Brain microvascular endothelial cell (primary cell): Measurements from ENCODE around the gene SAFB.
A peak's percentile ranks its signal among the peaks of the same experiment; 100 is the strongest.

Experiments used
- DNase-seq: peaks from one replicate; pipeline ENCODE4 v3.0.0-alpha.2; 2020
- H3K27ac ChIP-seq: fragments of 250-450 bp; sonication (Bioruptor Pico); 2 replicates; pipeline ENCODE4 v1.5.1; 2020; ENCODE audit warnings: mild to moderate bottlenecking, moderate library complexity
- H3K27me3 ChIP-seq: fragments of 250-450 bp; sonication (Bioruptor Pico); replicated peaks from 2 replicates; pipeline ENCODE4 v1.5.1; 2020; ENCODE audit warnings: mild to moderate bottlenecking
- H3K36me3 ChIP-seq: fragments of 250-450 bp; sonication (Bioruptor Pico); replicated peaks from 2 replicates; pipeline ENCODE4 v1.5.1; 2020; ENCODE audit warnings: mild to moderate bottlenecking
- H3K4me3 ChIP-seq: 2 replicates; pipeline ENCODE4 v1.5.1; 2011; ENCODE audit warnings: low read depth, mild to moderate bottlenecking, control low read depth, low read length, moderate library complexity
- in situ Hi-C: cut with HindIII; loops from 2 replicates; pipeline ENCODE4 v1.10.0; 2017; ENCODE audit warnings: low sequenced_read_pairs, low pct_ligation_motif_present
- TF ChIP-seq, protein P1 (sequence below): IDR thresholded peaks from 2 replicates; pipeline ENCODE4 v1.5.1; 2011; ENCODE audit warnings: low read depth, mild to moderate bottlenecking, moderate library complexity, low read length, control low read depth, inconsistent platforms; ENCODE audit errors: missing control alignments

Gene SAFB

DNA sequence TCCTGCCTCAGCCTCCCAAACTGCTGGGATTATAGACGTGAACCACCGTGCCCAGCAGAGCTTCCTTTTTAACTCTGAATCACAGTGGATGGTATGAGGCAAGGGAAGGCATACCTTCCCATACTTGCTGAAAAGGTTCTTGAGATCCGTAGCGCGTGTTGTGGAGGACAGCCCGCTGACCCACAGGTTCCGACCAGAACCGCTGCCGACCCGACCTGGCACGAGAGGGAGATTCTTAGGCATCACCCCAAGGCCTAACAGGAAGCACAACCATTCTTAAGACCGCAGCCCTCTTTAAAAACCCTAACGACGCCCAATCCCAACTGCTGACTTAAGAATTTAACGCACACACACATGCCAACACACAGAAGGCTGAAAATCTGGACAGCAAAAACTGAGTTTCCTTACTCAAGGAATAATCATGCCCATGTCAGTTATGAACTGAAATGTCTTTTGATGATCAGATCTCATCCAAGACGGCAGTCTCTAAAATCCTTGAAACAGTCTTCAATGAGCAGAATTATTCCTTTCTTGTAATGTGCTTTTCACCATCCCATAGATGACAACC is 12.9 kb upstream of the SAFB start:
- TF ChIP-seq, protein P1, sequence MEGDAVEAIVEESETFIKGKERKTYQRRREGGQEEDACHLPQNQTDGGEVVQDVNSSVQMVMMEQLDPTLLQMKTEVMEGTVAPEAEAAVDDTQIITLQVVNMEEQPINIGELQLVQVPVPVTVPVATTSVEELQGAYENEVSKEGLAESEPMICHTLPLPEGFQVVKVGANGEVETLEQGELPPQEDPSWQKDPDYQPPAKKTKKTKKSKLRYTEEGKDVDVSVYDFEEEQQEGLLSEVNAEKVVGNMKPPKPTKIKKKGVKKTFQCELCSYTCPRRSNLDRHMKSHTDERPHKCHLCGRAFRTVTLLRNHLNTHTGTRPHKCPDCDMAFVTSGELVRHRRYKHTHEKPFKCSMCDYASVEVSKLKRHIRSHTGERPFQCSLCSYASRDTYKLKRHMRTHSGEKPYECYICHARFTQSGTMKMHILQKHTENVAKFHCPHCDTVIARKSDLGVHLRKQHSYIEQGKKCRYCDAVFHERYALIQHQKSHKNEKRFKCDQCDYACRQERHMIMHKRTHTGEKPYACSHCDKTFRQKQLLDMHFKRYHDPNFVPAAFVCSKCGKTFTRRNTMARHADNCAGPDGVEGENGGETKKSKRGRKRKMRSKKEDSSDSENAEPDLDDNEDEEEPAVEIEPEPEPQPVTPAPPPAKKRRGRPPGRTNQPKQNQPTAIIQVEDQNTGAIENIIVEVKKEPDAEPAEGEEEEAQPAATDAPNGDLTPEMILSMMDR, result no peak
- no peak for DNase-seq
- Histone ChIP-seq H3K27me3 (no peaks in the 10 kb centered on the region), H3K36me3 (peaks cover 78% of the 10 kb centered on the region), H3K27ac (no peak overlapping the region), H3K4me3 (no peak overlapping the region)
- in situ Hi-C loops, result no loop called here

GRCh38 chr19:5612891-5613865 is 9.7 kb upstream of the SAFB start:
- TF ChIP-seq, protein P1, result no peak

DNA sequence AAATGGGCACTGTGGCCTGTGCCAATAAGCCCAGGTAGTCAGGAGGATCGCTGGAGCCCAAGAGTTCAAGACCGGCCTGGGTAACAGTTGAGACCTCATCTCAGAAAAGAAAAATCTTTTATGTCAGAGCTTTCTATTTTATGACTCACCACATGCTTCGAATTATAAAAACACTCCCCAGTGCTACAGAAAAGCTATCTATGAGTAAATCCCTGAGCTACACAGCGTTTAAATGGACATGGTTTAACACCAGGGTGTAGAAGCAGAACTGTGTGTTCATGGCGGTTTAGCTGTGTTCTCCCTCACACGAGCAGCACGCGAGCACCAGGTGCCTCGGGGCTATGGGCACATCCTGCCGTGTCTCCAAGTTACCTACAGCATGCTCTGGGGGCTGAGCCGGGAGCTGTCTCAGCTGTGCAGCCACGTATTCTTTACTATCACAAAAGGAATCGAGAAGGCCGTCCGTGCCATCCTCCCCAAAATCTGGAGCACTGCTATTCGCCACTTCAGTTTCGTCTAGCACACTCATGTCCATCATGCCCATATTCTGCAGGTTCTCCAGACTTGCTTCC is 7.0 kb upstream of the SAFB start:
- H3K36me3 ChIP-seq, result peaks cover 60% of the 10 kb centered on the region
- H3K27me3 ChIP-seq, result no peaks in the 10 kb centered on the region
- H3K4me3 ChIP-seq, result no peak overlapping the region
- TF ChIP-seq, protein P1, result no peak
- in situ Hi-C loops, result no loop called here
- no peak overlapping the region for H3K27ac ChIP-seq
- peak; percentile 32 for DNase-seq

More at GRCh38 chr19:5612891-5613865, 9.7 kb upstream of the SAFB start:
- H3K4me3 ChIP-seq, result no peak overlapping the region
- in situ Hi-C loops, result no loop called here
- no peak overlapping the region for H3K27ac ChIP-seq
- H3K27me3 ChIP-seq, result no peaks in the 10 kb centered on the region
- DNase-seq, result no peak
- H3K36me3 ChIP-seq, result peaks cover 66% of the 10 kb centered on the region

GRCh38 chr19:5617080-5617479 is 5.8 kb upstream of the SAFB start:
- peaks cover 58% of the 10 kb centered on the region for H3K36me3 ChIP-seq
- H3K27ac ChIP-seq, result no peak overlapping the region
- H3K27me3 ChIP-seq, result no peaks in the 10 kb centered on the region
- H3K4me3 ChIP-seq, result no peak overlapping the region
- TF ChIP-seq, protein P1, result no peak
- no peak for DNase-seq
- in situ Hi-C loops, result no loop called here

GRCh38 chr19:5618591-5618990 is 4.3 kb upstream of the SAFB start:
- H3K36me3 ChIP-seq, result peaks cover 46% of the 10 kb centered on the region
- TF ChIP-seq, protein P1, result no peak
- DNase-seq, result no peak
- H3K4me3 ChIP-seq, result no peak overlapping the region
- no peaks in the 10 kb centered on the region for H3K27me3 ChIP-seq
- H3K27ac ChIP-seq, result no peak overlapping the region
- in situ Hi-C loops, result no loop called here
